ENCODE measurements around the gene VRK1.

VRK1 gene

DNA sequence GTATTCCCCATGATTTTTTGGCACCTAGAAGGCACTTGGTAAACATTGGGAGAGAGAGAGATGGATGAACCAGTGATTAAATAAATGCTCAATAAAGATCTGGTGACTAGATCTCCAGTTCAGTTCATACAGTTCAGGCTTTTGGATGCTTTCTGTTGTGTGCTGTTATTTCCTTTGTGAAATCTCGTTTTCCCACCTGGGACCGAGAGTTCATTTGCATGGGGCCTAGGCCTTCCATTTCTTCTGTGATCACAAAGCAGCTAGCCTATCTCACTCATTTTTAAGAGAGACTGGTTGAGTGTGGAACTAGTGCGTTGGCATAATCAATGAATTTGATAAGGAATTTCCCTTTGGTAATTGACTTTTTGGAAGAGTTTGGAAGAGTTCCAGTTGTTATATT, 104.0 kb downstream of the VRK1 start:
- Histone ChIP-seq H3K4me1 (ENCODE audit: low read depth, poor library complexity, severe bottlenecking) (no peaks in the 10 kb centered on the region), H3K4me2 (no peak overlapping the region), H4K20me1 (ENCODE audit: insufficient read depth) (no peaks in the 10 kb centered on the region), H3K9ac (no peak overlapping the region), H3K36me3 (ENCODE audit: insufficient read depth) (no peaks in the 10 kb centered on the region), H3K79me2 (ENCODE audit: insufficient read depth, low read depth) (no peaks in the 10 kb centered on the region), H3K4me3 (IDR thresholded peaks at IDR 0.05; ENCODE audit: insufficient read depth, low read depth, low read length) (no peak overlapping the region), H2AFZ (ENCODE audit: low read depth) (no peak overlapping the region), H3K27me3 (ENCODE audit: insufficient read depth, low read depth) (no peaks in the 10 kb centered on the region), H3K27ac (no peak overlapping the region)
- TF ChIP-seq CTCF (conservative IDR thresholded peaks at IDR 0.05; ENCODE audit: low read depth, low read length), result no peak

DNA sequence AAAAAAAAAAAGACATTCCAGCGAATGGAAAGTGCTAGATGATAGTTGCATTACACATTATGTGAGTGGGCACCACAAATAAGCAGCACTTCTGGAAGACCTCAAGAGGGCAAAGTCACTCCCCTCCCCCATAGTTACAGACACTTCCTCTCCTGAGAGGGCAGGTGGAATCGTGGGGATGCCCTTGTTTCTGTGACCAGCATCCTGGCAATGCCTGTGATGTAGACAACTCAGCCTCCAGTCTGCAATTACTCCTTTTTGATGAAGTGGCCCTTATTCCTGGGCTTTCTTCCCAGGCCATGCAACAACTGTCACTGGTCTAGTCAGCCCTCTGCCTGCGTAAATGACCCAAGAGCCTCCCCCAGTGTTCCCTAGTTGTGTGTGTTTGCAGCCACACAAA, 104.8 kb downstream of the VRK1 start:
- Histone ChIP-seq H3K9ac (no peak overlapping the region), H3K79me2 (ENCODE audit: insufficient read depth, low read depth) (no peaks in the 10 kb centered on the region), H4K20me1 (ENCODE audit: insufficient read depth) (no peaks in the 10 kb centered on the region), H3K36me3 (ENCODE audit: insufficient read depth) (no peaks in the 10 kb centered on the region), H3K4me3 (IDR thresholded peaks at IDR 0.05; ENCODE audit: insufficient read depth, low read depth, low read length) (no peak overlapping the region), H2AFZ (ENCODE audit: low read depth) (no peak overlapping the region), H3K27me3 (ENCODE audit: insufficient read depth, low read depth) (no peaks in the 10 kb centered on the region), H3K27ac (no peak overlapping the region), H3K4me1 (ENCODE audit: low read depth, poor library complexity, severe bottlenecking) (no peaks in the 10 kb centered on the region), H3K4me2 (no peak overlapping the region)
- no peak for TF ChIP-seq CTCF (conservative IDR thresholded peaks at IDR 0.05; ENCODE audit: low read depth, low read length)

DNA sequence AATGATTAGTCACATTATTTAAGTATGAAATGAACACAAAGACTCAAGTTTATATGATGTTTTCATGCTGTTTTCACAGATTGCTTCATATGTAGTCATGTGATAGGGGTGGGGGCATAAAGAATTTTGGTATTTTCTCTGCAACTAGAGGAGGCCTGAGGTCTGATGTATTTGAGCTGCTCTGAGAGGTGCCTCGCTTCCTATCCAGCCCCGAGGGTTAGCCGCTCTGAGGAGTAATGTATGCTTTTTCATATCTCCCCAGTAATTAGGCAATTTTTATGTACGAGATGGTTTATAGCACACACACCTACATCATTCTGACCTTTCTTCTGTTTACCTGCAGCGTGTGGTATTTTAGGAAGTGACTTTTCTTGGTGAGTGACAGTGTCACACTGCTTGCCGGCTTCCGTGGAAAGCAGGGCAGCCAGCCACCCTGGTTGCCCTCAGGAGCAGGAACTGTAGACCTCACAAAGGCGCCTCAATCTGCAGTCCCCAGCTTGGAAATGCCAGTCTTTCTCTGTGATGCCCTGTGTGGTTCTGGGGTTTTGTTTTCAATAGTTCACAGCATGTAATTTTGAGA, 106.4 kb downstream of the VRK1 start:
- H3K4me3 ChIP-seq (IDR thresholded peaks at IDR 0.05; ENCODE audit: insufficient read depth, low read depth, low read length), result no peak overlapping the region
- H3K4me1 ChIP-seq (ENCODE audit: low read depth, poor library complexity, severe bottlenecking), result no peaks in the 10 kb centered on the region
- no peak overlapping the region for H3K9ac ChIP-seq
- no peak overlapping the region for H3K27ac ChIP-seq
- no peak overlapping the region for H3K4me2 ChIP-seq
- no peaks in the 10 kb centered on the region for H3K79me2 ChIP-seq (ENCODE audit: insufficient read depth, low read depth)
- H3K36me3 ChIP-seq (ENCODE audit: insufficient read depth), result no peaks in the 10 kb centered on the region
- no peak for TF ChIP-seq CTCF (conservative IDR thresholded peaks at IDR 0.05; ENCODE audit: low read depth, low read length)
- H4K20me1 ChIP-seq (ENCODE audit: insufficient read depth), result no peaks in the 10 kb centered on the region
- no peaks in the 10 kb centered on the region for H3K27me3 ChIP-seq (ENCODE audit: insufficient read depth, low read depth)
- no peak overlapping the region for H2AFZ ChIP-seq (ENCODE audit: low read depth)

GRCh38 chr14:96904201-96904600, 107.0 kb downstream of the VRK1 start:
- H3K9ac ChIP-seq, result no peak overlapping the region
- H3K27me3 ChIP-seq (ENCODE audit: insufficient read depth, low read depth), result no peaks in the 10 kb centered on the region
- no peak for TF ChIP-seq CTCF (conservative IDR thresholded peaks at IDR 0.05; ENCODE audit: low read depth, low read length)
- H3K4me3 ChIP-seq (IDR thresholded peaks at IDR 0.05; ENCODE audit: insufficient read depth, low read depth, low read length), result no peak overlapping the region
- no peaks in the 10 kb centered on the region for H3K4me1 ChIP-seq (ENCODE audit: low read depth, poor library complexity, severe bottlenecking)
- H3K27ac ChIP-seq, result no peak overlapping the region
- no peaks in the 10 kb centered on the region for H4K20me1 ChIP-seq (ENCODE audit: insufficient read depth)
- no peak overlapping the region for H3K4me2 ChIP-seq
- H3K79me2 ChIP-seq (ENCODE audit: insufficient read depth, low read depth), result no peaks in the 10 kb centered on the region
- no peaks in the 10 kb centered on the region for H3K36me3 ChIP-seq (ENCODE audit: insufficient read depth)
- no peak overlapping the region for H2AFZ ChIP-seq (ENCODE audit: low read depth)

Measured in KMS-11 (cell line).